ENCODE data around the gene MCTP1.

GRCh38 chr5:94888674-94889073 is 396.2 kb downstream of the MCTP1 start:
- TF ChIP-seq CTCF (IDR thresholded peaks at IDR 0.05; ENCODE audit: insufficient read depth, low read length) (no peak), GABPA (IDR thresholded peaks at IDR 0.05; ENCODE audit: low read depth) (no peak)
